CD14-positive monocyte (primary cell): ENCODE data around the gene BCL2L1. TPM values are rescaled to one million over a fixed set of nuclear protein-coding genes. Genes with fewer than 3 reads are reported as not detected.

Experiments used
- DNase-seq, 3 donors: peaks; one replicate each; pipeline ENCODE4 v3.0.0-alpha.2; 2011 to 2022
- H2AFZ ChIP-seq: 2 replicates; pipeline ENCODE4 v1.6.0; 2012; ENCODE audit warnings: mild to moderate bottlenecking, low read depth, low read length, inconsistent platforms; ENCODE audit not compliant: insufficient read depth, poor library complexity, severe bottlenecking
- H3K27ac ChIP-seq, 2 donors: 1 replicate in 1 of 2; 2 replicates in 1 of 2; pipeline ENCODE4 v1.5.1; 2012 to 2013; ENCODE audit warnings: low read length in 2 of 2, control low read depth in 1 of 2, inconsistent platforms in 1 of 2, low read depth in 1 of 2, mild to moderate bottlenecking in 1 of 2
- H3K27me3 ChIP-seq, 2 donors: one replicate each; pipeline versions ENCODE4 v1.6.0 to v1.6.1; 2011 to 2013; ENCODE audit warnings: low read length in 2 of 2; ENCODE audit not compliant: control insufficient read depth in 2 of 2, insufficient read depth in 2 of 2
- H3K36me3 ChIP-seq, 2 donors: replicated peaks in 1 of 2; 1 replicate in 1 of 2; 2 replicates in 1 of 2; pipeline versions ENCODE4 v1.5.1 to v1.6.1; 2012 to 2013; ENCODE audit warnings: low read length in 2 of 2, control low read depth in 1 of 2, inconsistent platforms in 1 of 2, mild to moderate bottlenecking in 1 of 2; ENCODE audit not compliant: insufficient read depth in 2 of 2, control insufficient read depth in 1 of 2
- H3K4me1 ChIP-seq, 2 donors: 1 replicate in 1 of 2; 2 replicates in 1 of 2; pipeline versions ENCODE4 v1.5.1 to v1.6.1; 2012 to 2013; ENCODE audit warnings: low read length in 2 of 2, control low read depth in 1 of 2, inconsistent platforms in 1 of 2, mild to moderate bottlenecking in 1 of 2, moderate library complexity in 1 of 2; ENCODE audit not compliant: insufficient read depth in 2 of 2, control insufficient read depth in 1 of 2
- H3K4me2 ChIP-seq: replicated peaks from 2 replicates; pipeline ENCODE3; 2012; ENCODE audit warnings: low read length, moderate library complexity, mild to moderate bottlenecking; ENCODE audit not compliant: poor library complexity, severe bottlenecking; ENCODE audit errors: extremely low read depth
- H3K4me3 ChIP-seq, 3 experiments: fragments of 200-600 bp in 1 of 3; sonication (generic) in 1 of 3; replicated peaks in 1 of 3; 1 replicate in 2 of 3; 2 replicates in 1 of 3; pipeline ENCODE4 v1.5.1; 2011 to 2013; ENCODE audit warnings: low read length in 3 of 3, mild to moderate bottlenecking in 3 of 3, control low read depth in 2 of 3, low read depth in 2 of 3, inconsistent platforms in 1 of 3, moderate library complexity in 1 of 3
- H3K79me2 ChIP-seq: 2 replicates; pipeline ENCODE4 v1.6.0; 2012; ENCODE audit warnings: mild to moderate bottlenecking, control low read depth, inconsistent platforms, low read length, moderate library complexity; ENCODE audit not compliant: insufficient read depth
- H3K9ac ChIP-seq: 2 replicates; pipeline ENCODE4 v1.6.0; 2017; ENCODE audit warnings: low read length, mild to moderate bottlenecking; ENCODE audit not compliant: insufficient read depth, poor library complexity, severe bottlenecking
- H3K9me3 ChIP-seq, 2 donors: replicated peaks in 1 of 2; 1 replicate in 1 of 2; 2 replicates in 1 of 2; pipeline versions ENCODE4 v1.5.1 to v1.6.1; 2012 to 2013; ENCODE audit warnings: low read length in 2 of 2, control low read depth in 1 of 2; ENCODE audit not compliant: control insufficient read depth in 1 of 2, insufficient read depth in 1 of 2
- H4K20me1 ChIP-seq: 2 replicates; pipeline ENCODE4 v1.6.0; 2012; ENCODE audit warnings: mild to moderate bottlenecking, low read length, control low read depth, moderate library complexity; ENCODE audit not compliant: insufficient read depth
- H3K27ac Mint-ChIP-seq, 7 donors: one replicate each; pipeline ENCODE4 v1.8.0; 2020; ENCODE audit warnings: mild to moderate bottlenecking in 7 of 7, mixed read lengths in 7 of 7, moderate library complexity in 6 of 7, inconsistent platforms in 2 of 7
- H3K27me3 Mint-ChIP-seq, 3 donors: one replicate each; pipeline ENCODE4 v1.8.0; 2021 to 2022; ENCODE audit warnings: low read depth in 3 of 3, mild to moderate bottlenecking in 3 of 3, mixed read lengths in 3 of 3, moderate library complexity in 3 of 3, inconsistent platforms in 1 of 3
- H3K36me3 Mint-ChIP-seq, 2 donors: one replicate each; pipeline ENCODE4 v1.8.0; 2020; ENCODE audit warnings: mixed read lengths in 2 of 2, inconsistent platforms in 1 of 2, mild to moderate bottlenecking in 1 of 2
- H3K4me1 Mint-ChIP-seq: one replicate; pipeline ENCODE4 v1.8.0; 2020; ENCODE audit warnings: mild to moderate bottlenecking, mixed read lengths
- H3K4me3 Mint-ChIP-seq, 2 donors: one replicate each; pipeline ENCODE4 v1.8.0; 2020; ENCODE audit warnings: mild to moderate bottlenecking in 2 of 2, mixed read lengths in 2 of 2, moderate library complexity in 1 of 2
- H3K9me3 Mint-ChIP-seq, 7 donors: one replicate each; pipeline ENCODE4 v1.8.0; 2020 to 2022; ENCODE audit warnings: mixed read lengths in 7 of 7, mild to moderate bottlenecking in 6 of 7, moderate library complexity in 6 of 7, inconsistent platforms in 2 of 7
- WGBS: methylation state at CpG from one replicate; pipeline ENCODE4 v1.1.5; 2013; ENCODE audit warnings: missing lambda C conversion rate; ENCODE audit not compliant: insufficient coverage; 5-methylcytosine and 5-hydroxymethylcytosine counted together
- intact Hi-C, 2 donors: fragments of 100-400 bp; cut with micrococcal nuclease; formaldehyde crosslinking; loops; one replicate each; pipeline versions ENCODE4 v1.15.0 to v1.15.1; 2023
- polyA plus RNA-seq, 3 donors: library from polyadenylated mRNA; depleted of rRNA in 1 of 3; unstranded in 2 of 3; stranded (reverse) in 1 of 3; fragments of 300-500 nt in 2 of 3; fragments of >200 nt in 1 of 3; fragmentation: Illumina TruSeq in 2 of 3; gene quantifications; 1 replicate in 2 of 3; 2 replicates in 1 of 3; pipeline ENCODE4 v1.2.3, GENCODE V29; 2012 to 2021
- TF ChIP-seq, protein P1 (sequence below): fragments of 200-600 bp; IDR thresholded peaks from one replicate; pipeline ENCODE4 v1.8.0; 2022; ENCODE audit warnings: antibody characterized with exemption, mild to moderate bottlenecking

Gene BCL2L1
- polyA plus RNA-seq, 3 donors, result 12.4 to 16.8 (median 14.3) TPM

DNA sequence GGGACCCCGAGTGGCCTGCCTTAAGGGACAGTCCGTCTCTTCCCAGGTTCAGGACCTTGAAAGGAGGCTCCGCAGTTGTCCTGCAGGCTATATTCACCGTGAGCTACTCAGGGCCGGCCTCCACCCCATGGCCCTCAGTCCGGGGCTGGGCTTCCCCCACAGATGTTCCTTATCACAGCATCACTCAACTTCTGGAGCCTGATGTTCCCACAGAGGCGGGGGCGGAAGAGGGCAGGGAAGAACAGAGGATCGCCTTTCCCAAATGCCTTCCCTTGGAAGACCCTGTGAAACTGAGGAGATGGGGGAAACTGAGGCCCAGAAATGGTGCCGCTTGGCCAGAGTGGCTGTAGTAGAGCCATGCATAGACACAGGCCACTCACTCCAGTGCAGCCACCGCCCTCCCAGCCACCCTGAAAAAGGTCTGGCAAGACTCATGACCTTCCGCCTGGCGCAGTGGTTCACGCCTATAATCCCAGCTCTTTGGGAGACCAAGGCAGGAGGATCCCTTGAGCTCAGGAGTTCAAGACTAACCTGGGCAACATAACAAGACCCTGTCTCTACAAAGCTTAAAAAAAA is 89.2 kb downstream of the BCL2L1 start:
- peaks cover 2% of the 10 kb centered on the region for H3K4me1 Mint-ChIP-seq
- TF ChIP-seq, protein P1, sequence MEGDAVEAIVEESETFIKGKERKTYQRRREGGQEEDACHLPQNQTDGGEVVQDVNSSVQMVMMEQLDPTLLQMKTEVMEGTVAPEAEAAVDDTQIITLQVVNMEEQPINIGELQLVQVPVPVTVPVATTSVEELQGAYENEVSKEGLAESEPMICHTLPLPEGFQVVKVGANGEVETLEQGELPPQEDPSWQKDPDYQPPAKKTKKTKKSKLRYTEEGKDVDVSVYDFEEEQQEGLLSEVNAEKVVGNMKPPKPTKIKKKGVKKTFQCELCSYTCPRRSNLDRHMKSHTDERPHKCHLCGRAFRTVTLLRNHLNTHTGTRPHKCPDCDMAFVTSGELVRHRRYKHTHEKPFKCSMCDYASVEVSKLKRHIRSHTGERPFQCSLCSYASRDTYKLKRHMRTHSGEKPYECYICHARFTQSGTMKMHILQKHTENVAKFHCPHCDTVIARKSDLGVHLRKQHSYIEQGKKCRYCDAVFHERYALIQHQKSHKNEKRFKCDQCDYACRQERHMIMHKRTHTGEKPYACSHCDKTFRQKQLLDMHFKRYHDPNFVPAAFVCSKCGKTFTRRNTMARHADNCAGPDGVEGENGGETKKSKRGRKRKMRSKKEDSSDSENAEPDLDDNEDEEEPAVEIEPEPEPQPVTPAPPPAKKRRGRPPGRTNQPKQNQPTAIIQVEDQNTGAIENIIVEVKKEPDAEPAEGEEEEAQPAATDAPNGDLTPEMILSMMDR, result no peak

DNA sequence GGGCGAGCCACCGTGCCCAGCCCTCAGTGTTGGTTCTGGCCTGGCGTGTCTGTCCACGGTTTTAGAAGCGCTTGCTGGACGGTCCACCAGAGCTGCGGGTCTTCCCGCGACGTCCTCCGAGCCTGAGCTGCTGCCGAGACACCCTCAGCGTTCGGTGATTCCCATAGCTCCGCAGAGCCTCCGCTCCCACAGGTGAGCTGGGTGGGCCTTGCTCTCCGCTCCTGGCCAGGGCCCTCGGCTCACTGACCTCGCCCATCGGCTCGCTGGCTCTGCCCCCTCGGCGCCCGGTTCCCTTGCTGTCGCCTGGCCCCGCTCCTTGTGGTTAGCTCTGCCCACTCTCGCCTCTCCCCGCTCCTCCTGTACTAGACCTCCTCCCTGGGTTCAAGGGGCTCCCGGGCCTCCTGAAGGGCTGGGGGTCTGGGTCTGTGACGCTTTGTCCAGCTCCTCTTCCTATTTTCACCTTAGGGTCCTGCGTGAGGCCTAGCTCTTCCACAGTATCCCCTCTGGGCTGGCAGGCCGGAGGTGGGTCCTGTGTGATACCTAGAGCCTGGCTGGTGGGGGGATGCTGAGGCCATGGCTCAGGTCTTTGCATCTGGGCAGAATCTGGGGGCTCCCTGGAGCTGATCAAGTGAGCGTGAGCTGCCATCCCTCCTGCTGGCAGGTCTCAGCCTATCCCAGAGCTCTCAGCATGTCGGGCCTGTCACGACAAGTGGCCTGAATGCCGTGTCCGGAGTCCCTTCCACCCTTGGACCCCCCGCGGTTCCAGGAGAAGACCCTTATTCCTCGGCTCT is 89.9 kb downstream of the BCL2L1 start:
- no peak overlapping the region for H3K27ac Mint-ChIP-seq
- peaks cover 2% of the 10 kb centered on the region for H3K4me1 Mint-ChIP-seq
- H3K4me2 ChIP-seq, result no peak overlapping the region
- H3K9me3 ChIP-seq, result no peaks in the 10 kb centered on the region
- no peak for DNase-seq
- peaks cover 0 to 2% (median 0%) of the 10 kb centered on the region in 3 donors for H3K27me3 Mint-ChIP-seq
- H3K36me3 ChIP-seq, result no peaks in the 10 kb centered on the region
- H3K9ac ChIP-seq, result no peak overlapping the region
- no peaks in the 10 kb centered on the region for H3K4me1 ChIP-seq
- H3K79me2 ChIP-seq, result no peaks in the 10 kb centered on the region
- H4K20me1 ChIP-seq, result no peaks in the 10 kb centered on the region
- H2AFZ ChIP-seq, result no peak overlapping the region
- no peaks in the 10 kb centered on the region for H3K27me3 ChIP-seq
- no peaks in the 10 kb centered on the region for H3K9me3 Mint-ChIP-seq
- no peaks in the 10 kb centered on the region for H3K36me3 Mint-ChIP-seq
- intact Hi-C loops, result no loop called here
- H3K27ac ChIP-seq, result no peak overlapping the region
- WGBS, result 98% methylated on average over 32 of the region's 40 CpGs
- H3K4me3 Mint-ChIP-seq, result no peak overlapping the region
- H3K4me3 ChIP-seq, result no peak overlapping the region
- TF ChIP-seq, protein P1, result no peak

More for the DNA sequence above, 89.2 kb downstream of the BCL2L1 start:
- H2AFZ ChIP-seq, result no peak overlapping the region
- H3K9ac ChIP-seq, result no peak overlapping the region
- no peak for DNase-seq
- Mint-ChIP-seq H3K27ac (no peak overlapping the region), H3K9me3 (no peaks in the 10 kb centered on the region), H3K4me3 (no peak overlapping the region), H3K36me3 (no peaks in the 10 kb centered on the region), H3K27me3 (peaks cover 0 to 4% (median 2%) of the 10 kb centered on the region in 3 donors)
- no peaks in the 10 kb centered on the region for H3K36me3 ChIP-seq
- H3K9me3 ChIP-seq, result no peaks in the 10 kb centered on the region
- no peaks in the 10 kb centered on the region for H4K20me1 ChIP-seq
- no peaks in the 10 kb centered on the region for H3K27me3 ChIP-seq
- 91% methylated on average over 6 of the region's 14 CpGs for WGBS
- no peaks in the 10 kb centered on the region for H3K4me1 ChIP-seq
- no peaks in the 10 kb centered on the region for H3K79me2 ChIP-seq
- no peak overlapping the region for H3K4me3 ChIP-seq
- no peak overlapping the region for H3K27ac ChIP-seq
- no peak overlapping the region for H3K4me2 ChIP-seq
- intact Hi-C loops, result no loop called here
